Testis (tissue), 3 donors: ENCODE measurements around the gene CTDSPL. TPM values are rescaled to one million over a fixed set of nuclear protein-coding genes. Genes with fewer than 3 reads are reported as not detected.
"Not testable (repeated sequence)": the region's sequence is repeated elsewhere in the genome, so short reads cannot be mapped to it uniquely, and the experiment has no call there.

ENCODE experiments used
- DNase-seq: peaks from one replicate; pipeline ENCODE4 v3.0.0-alpha.2; 2019
- H3K27ac ChIP-seq, 2 donors: fragments of 200-600 bp; sonication (generic); one replicate each; pipeline ENCODE4 v1.5.1; 2019
- H3K27me3 ChIP-seq: fragments of 200-600 bp; sonication (generic); one replicate; pipeline ENCODE4 v1.5.1; 2019
- H3K36me3 ChIP-seq: fragments of 200-600 bp; sonication (generic); one replicate; pipeline ENCODE4 v1.5.1; 2017; ENCODE audit warnings: low read depth; ENCODE audit errors: missing control alignments
- H3K4me1 ChIP-seq: fragments of 200-600 bp; sonication (generic); one replicate; pipeline ENCODE4 v1.5.1; 2019
- H3K4me3 ChIP-seq, 2 donors: fragments of 200-600 bp; sonication (generic); one replicate each; pipeline ENCODE4 v1.5.1; 2017 to 2019
- H3K9me3 ChIP-seq: fragments of 200-600 bp; sonication (generic); one replicate; pipeline ENCODE4 v1.5.1; 2017
- CTCF ChIP-seq, 3 experiments: fragments of 450-650 bp in 2 of 3; fragments of 200-600 bp in 1 of 3; sonication (generic) in 1 of 3; IDR thresholded peaks; one replicate each; pipeline ENCODE4 v1.5.1; 2016 to 2019; ENCODE audit warnings: antibody characterized with exemption in 3 of 3, mild to moderate bottlenecking in 2 of 3, moderate library complexity in 1 of 3
- POLR2A ChIP-seq: fragments of 450-650 bp; IDR thresholded peaks from one replicate; pipeline ENCODE4 v1.6.1; 2017; ENCODE audit warnings: antibody characterized with exemption, mild to moderate bottlenecking, moderate library complexity
- WGBS, 2 donors: methylation state at CpG; one replicate each; pipeline ENCODE4 v1.1.5; 2018; 5-methylcytosine and 5-hydroxymethylcytosine counted together
- intact Hi-C: fragments of 100-400 bp; cut with DNase I; formaldehyde crosslinking; loops from one replicate; pipeline ENCODE4 v1.15.1; 2023; ENCODE audit warnings: low total_unique reads
- polyA plus RNA-seq: library from polyadenylated mRNA; stranded (reverse); fragments of 350-450 nt; fragmentation: Illumina TruSeq; extraction: RNeasy Lipid Tissue Mini Kit (QIAGEN cat#74804); gene quantifications from one replicate; pipeline ENCODE4 v1.2.3, GENCODE V29; 2014; ENCODE audit warnings: low read depth, low replicate concordance; ENCODE audit not compliant: insufficient read depth
- total RNA-seq, 2 donors: library from RNA; depleted of rRNA; stranded (reverse); fragments of >200 nt; gene quantifications; one replicate each; pipeline ENCODE4 v1.2.3, GENCODE V29; 2016

Gene CTDSPL
- total and polyA plus RNA-seq, 3 donors from 2014 or later = 24.4 to 43.0 (median 32.4) TPM

DNA sequence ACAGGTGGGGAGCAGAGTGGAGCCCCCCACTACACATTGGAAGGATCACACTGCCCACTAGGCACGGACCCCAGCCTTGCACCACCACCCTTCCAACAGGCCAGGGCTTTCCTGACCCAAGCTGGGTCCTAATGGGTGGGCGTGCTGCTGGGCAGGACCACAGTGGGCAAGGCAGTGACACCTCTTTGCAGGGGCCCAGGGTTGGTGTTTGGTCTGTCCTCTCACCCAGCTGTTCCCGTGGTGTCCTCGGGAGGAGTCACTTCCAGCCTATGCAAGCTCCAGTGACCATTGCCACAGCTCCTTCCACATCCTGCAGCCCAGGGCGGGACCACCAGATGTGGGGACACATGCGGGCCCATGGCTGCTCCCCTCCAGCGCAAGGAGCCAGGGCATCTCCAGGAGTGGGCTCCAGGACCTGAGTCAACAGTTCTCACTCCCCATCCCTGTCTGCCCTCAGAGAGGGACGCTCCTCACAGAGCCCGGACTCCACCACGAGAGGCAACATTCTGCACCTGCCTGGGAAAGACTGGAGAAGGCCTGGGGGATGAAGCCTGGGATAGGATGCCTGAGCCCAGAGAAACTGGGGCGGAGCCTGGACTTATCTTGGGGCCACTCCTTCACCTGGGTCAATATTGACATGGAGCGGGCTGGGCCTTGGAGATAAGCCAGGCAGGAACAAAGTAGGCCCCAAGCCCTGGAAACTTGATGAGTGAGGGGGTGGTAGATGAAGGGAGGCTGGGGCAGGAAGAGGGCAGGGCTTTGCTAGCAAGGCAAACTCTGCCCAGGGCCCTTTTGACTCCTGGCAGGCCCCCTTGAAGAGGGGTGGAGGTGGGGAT is 125.0 kb downstream of the CTDSPL start:
- intact Hi-C loops = no loop called here
- whole genome bisulfite sequencing, 2 donors = 78 to 93% methylated on average over 5 to 12 of the region's 12 CpGs
- Histone ChIP-seq H3K4me3 (no peak overlapping the region), H3K27me3 (no peaks in the 10 kb centered on the region), H3K27ac (no peak overlapping the region), H3K36me3 (no peaks in the 10 kb centered on the region), H3K9me3 (no peaks in the 10 kb centered on the region), H3K4me1 (no peaks in the 10 kb centered on the region)
- peak; percentile 4 for DNase-seq
- no peak for TF ChIP-seq POLR2A
- no peak for TF ChIP-seq CTCF (IDR thresholded peaks at IDR 0.05)

- Histone ChIP-seq H3K36me3 (no peaks in the 10 kb centered on the region), H3K27ac (no peak overlapping the region), H3K27me3 (no peaks in the 10 kb centered on the region), H3K4me1 (no peaks in the 10 kb centered on the region), H3K4me3 (no peak overlapping the region), H3K9me3 (no peaks in the 10 kb centered on the region)
- peak; percentile 11 for DNase-seq
- 81% methylated on average over 2 of the region's 2 CpGs; no CpG with 5 or more reads in 1 of the 2 donors for WGBS, 2 donors
- intact Hi-C loops = no loop called here
- TF ChIP-seq CTCF (IDR thresholded peaks at IDR 0.05) = no peak
Observed at GRCh38 chr3:37987315-37987697, 125.6 kb downstream of the CTDSPL start.

- Histone ChIP-seq H3K4me3 (no peak overlapping the region), H3K27ac (no peak overlapping the region), H3K4me1 (no peaks in the 10 kb centered on the region), H3K36me3 (no peaks in the 10 kb centered on the region), H3K9me3 (no peaks in the 10 kb centered on the region), H3K27me3 (no peaks in the 10 kb centered on the region)
- intact Hi-C loops = no loop called here
- DNase-seq = no peak
- TF ChIP-seq POLR2A = no peak
- no peak for TF ChIP-seq CTCF (IDR thresholded peaks at IDR 0.05)
- 77 to 89% methylated on average over 3 to 7 of the region's 7 CpGs for WGBS, 2 donors
Observed at GRCh38 chr3:37987751-37988179, 126.1 kb downstream of the CTDSPL start.

GRCh38 chr3:37988376-37988775 is 126.7 kb downstream of the CTDSPL start:
- DNase-seq, H3K36me3 ChIP-seq, H3K27me3 ChIP-seq, intact Hi-C loops, H3K4me3 ChIP-seq, H3K9me3 ChIP-seq, H3K27ac ChIP-seq, H3K4me1 ChIP-seq: not testable (repeated sequence)
- WGBS, 2 donors = 87 to 94% methylated on average over 10 of the region's 10 CpGs

DNA sequence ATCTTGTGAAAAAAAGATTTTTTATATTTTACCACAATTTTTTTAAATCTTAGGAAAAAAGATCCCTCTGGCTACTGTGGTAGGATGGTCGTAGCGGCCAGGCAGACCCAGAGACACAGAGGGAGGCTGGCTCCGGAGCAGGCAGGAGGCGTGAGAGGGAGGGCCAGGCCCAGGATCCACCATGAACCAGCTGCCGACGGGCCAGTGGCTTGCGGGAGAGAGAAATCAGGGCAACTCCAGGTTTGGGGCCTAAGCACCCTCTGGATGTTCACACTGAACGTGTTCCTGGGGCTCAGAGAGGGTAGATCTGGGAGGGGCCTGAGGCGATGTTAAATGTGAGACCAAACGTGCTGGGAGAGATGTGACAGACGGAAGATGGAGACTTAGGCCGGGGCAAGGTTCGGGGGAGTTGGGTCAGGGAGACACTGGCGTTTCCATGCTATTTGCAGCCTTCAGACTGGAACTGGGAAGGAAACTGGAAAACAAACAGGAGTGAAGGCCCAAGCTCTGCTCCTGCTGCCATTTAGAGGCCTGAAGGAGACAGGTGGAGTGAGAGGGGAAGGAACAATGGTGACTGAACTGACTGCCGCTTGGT is 127.3 kb downstream of the CTDSPL start:
- 88 to 89% methylated on average over 15 of the region's 15 CpGs for WGBS, 2 donors
- H3K4me1 ChIP-seq = peaks cover 7% of the 10 kb centered on the region
- H3K27me3 ChIP-seq = no peaks in the 10 kb centered on the region
- H3K4me3 ChIP-seq = no peak overlapping the region
- no peak for DNase-seq
- H3K27ac ChIP-seq = no peak overlapping the region
- intact Hi-C loops = no loop called here
- no peaks in the 10 kb centered on the region for H3K9me3 ChIP-seq
- TF ChIP-seq POLR2A (no peak), CTCF (IDR thresholded peaks at IDR 0.05) (no peak)
- no peaks in the 10 kb centered on the region for H3K36me3 ChIP-seq
